Measurements from ENCODE around the gene C1orf159.

The C1orf159 gene

DNA sequence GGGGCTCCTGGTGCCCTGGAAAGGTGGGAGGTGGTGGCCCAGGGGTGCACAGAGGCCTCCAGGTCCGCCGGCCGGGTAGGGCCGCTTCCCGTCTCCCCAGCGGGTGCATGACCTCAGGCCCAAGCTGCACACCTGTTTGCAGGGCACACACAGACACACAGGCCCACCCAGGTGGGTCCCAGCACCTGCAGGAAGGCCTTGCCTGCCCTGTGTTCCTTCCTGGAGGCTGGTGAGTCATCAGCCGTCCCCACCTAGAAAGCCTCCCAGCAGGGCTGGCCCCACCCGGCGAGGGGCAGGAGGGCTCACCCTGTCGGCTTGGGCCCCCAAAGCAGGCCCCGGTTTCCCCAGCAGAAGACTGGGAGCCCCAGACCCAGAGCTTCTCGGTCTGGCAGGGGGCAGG, 34.2 kb upstream of the C1orf159 start:
- Histone ChIP-seq H3K27ac (ENCODE audit: low read length, poor library complexity, severe bottlenecking) (no peak overlapping the region), H4K91ac (ENCODE audit: low read length) (no peak overlapping the region), H2BK12ac (ENCODE audit: low read length in 2 of 2) (no peak overlapping the region), H3K9me3 (ENCODE audit: control insufficient read depth, low read length) (no peaks in the 10 kb centered on the region), H3K79me1 (replicated peaks; ENCODE audit: low read length, poor library complexity, severe bottlenecking) (no peaks in the 10 kb centered on the region), H3K18ac (ENCODE audit: low read depth in 1 of 2, low read length in 2 of 2) (no peak overlapping the region), H4K8ac (ENCODE audit: low read length) (no peak overlapping the region), H2BK120ac (ENCODE audit: low read depth, low read length) (no peak overlapping the region), H3K23ac (ENCODE audit: low read length in 2 of 2) (no peak overlapping the region), H3K36me3 (ENCODE audit: control insufficient read depth in 1 of 2, insufficient read depth in 2 of 2, low read depth in 1 of 2, low read length in 2 of 2) (peaks cover 0 to 21% of the 10 kb centered on the region in 2 experiments), H3K4me1 (ENCODE audit: control insufficient read depth, insufficient read depth, low read depth, low read length) (peaks cover 12% of the 10 kb centered on the region), H2BK5ac (ENCODE audit: low read depth, low read length, poor library complexity, severe bottlenecking) (no peak overlapping the region), H2AK5ac (ENCODE audit: low read length, severe bottlenecking) (no peak overlapping the region), H3K27me3 (ENCODE audit: control insufficient read depth in 1 of 2, insufficient read depth in 1 of 2, low read length in 2 of 2) (peaks cover 0 to 17% of the 10 kb centered on the region in 2 experiments), H3K4me3 (ENCODE audit: insufficient read depth in 1 of 2, low read depth in 1 of 2, low read length in 2 of 2) (peak overlapping the region in 1 of 2 experiments; percentile 22), H3K9ac (ENCODE audit: low read length) (no peak overlapping the region), H3K4me2 (ENCODE audit: low read length, poor library complexity, severe bottlenecking) (no peak overlapping the region), H3K14ac (ENCODE audit: low read length in 2 of 2) (peak overlapping the region in 1 of 2 experiments; percentile 21), H2AFZ (ENCODE audit: low read depth, low read length) (no peak overlapping the region), H2BK15ac (ENCODE audit: low read depth, poor library complexity, severe bottlenecking) (no peak overlapping the region), H3K4ac (ENCODE audit: low read depth in 1 of 2, low read length in 2 of 2) (no peak overlapping the region)
- no peak for DNase-seq
- WGBS: 82% methylated on average over 12 of the region's 12 CpGs

GRCh38 chr1:1149416-1149815, 33.5 kb upstream of the C1orf159 start:
- H4K91ac ChIP-seq (ENCODE audit: low read length): no peak overlapping the region
- 83% methylated on average over 13 of the region's 15 CpGs for WGBS
- H3K79me1 ChIP-seq (replicated peaks; ENCODE audit: low read length, poor library complexity, severe bottlenecking): no peaks in the 10 kb centered on the region
- H3K4me1 ChIP-seq (ENCODE audit: control insufficient read depth, insufficient read depth, low read depth, low read length): peaks cover 12% of the 10 kb centered on the region
- H3K27me3 ChIP-seq (ENCODE audit: control insufficient read depth in 1 of 2, insufficient read depth in 1 of 2, low read length in 2 of 2): peaks cover 0 to 20% of the 10 kb centered on the region in 2 experiments
- H2BK120ac ChIP-seq (ENCODE audit: low read depth, low read length): no peak overlapping the region
- H3K4me2 ChIP-seq (ENCODE audit: low read length, poor library complexity, severe bottlenecking): no peak overlapping the region
- no peak overlapping the region for H2AFZ ChIP-seq (ENCODE audit: low read depth, low read length)
- no peaks in the 10 kb centered on the region for H3K9me3 ChIP-seq (ENCODE audit: control insufficient read depth, low read length)
- no peak overlapping the region for H3K4ac ChIP-seq (ENCODE audit: low read depth in 1 of 2, low read length in 2 of 2)
- H3K9ac ChIP-seq (ENCODE audit: low read length): no peak overlapping the region
- H2BK15ac ChIP-seq (ENCODE audit: low read depth, poor library complexity, severe bottlenecking): no peak overlapping the region
- DNase-seq: no peak
- no peak overlapping the region for H3K23ac ChIP-seq (ENCODE audit: low read length in 2 of 2)
- no peak overlapping the region for H2BK5ac ChIP-seq (ENCODE audit: low read depth, low read length, poor library complexity, severe bottlenecking)
- no peak overlapping the region for H2AK5ac ChIP-seq (ENCODE audit: low read length, severe bottlenecking)
- H3K27ac ChIP-seq (ENCODE audit: low read length, poor library complexity, severe bottlenecking): no peak overlapping the region
- H3K36me3 ChIP-seq (ENCODE audit: control insufficient read depth in 1 of 2, insufficient read depth in 2 of 2, low read depth in 1 of 2, low read length in 2 of 2): peaks cover 0 to 28% of the 10 kb centered on the region in 2 experiments
- H3K18ac ChIP-seq (ENCODE audit: low read depth in 1 of 2, low read length in 2 of 2): no peak overlapping the region
- H2BK12ac ChIP-seq (ENCODE audit: low read length in 2 of 2): no peak overlapping the region
- no peak overlapping the region for H4K8ac ChIP-seq (ENCODE audit: low read length)
- H3K4me3 ChIP-seq (ENCODE audit: insufficient read depth in 1 of 2, low read depth in 1 of 2, low read length in 2 of 2): no peak overlapping the region
- no peak overlapping the region for H3K14ac ChIP-seq (ENCODE audit: low read length in 2 of 2)

GRCh38 chr1:1148569-1148968, 32.7 kb upstream of the C1orf159 start:
- H3K4me1 ChIP-seq (ENCODE audit: control insufficient read depth, insufficient read depth, low read depth, low read length): peaks cover 14% of the 10 kb centered on the region
- no peak overlapping the region for H3K9ac ChIP-seq (ENCODE audit: low read length)
- no peak overlapping the region for H3K18ac ChIP-seq (ENCODE audit: low read depth in 1 of 2, low read length in 2 of 2)
- DNase-seq: no peak
- H3K4ac ChIP-seq (ENCODE audit: low read depth in 1 of 2, low read length in 2 of 2): no peak overlapping the region
- H3K14ac ChIP-seq (ENCODE audit: low read length in 2 of 2): no peak overlapping the region
- H4K8ac ChIP-seq (ENCODE audit: low read length): no peak overlapping the region
- no peak overlapping the region for H3K4me3 ChIP-seq (ENCODE audit: insufficient read depth in 1 of 2, low read depth in 1 of 2, low read length in 2 of 2)
- 83% methylated on average over 24 of the region's 24 CpGs for WGBS
- H3K79me1 ChIP-seq (replicated peaks; ENCODE audit: low read length, poor library complexity, severe bottlenecking): no peaks in the 10 kb centered on the region
- peaks cover 0 to 30% of the 10 kb centered on the region in 2 experiments for H3K36me3 ChIP-seq (ENCODE audit: control insufficient read depth in 1 of 2, insufficient read depth in 2 of 2, low read depth in 1 of 2, low read length in 2 of 2)
- no peak overlapping the region for H3K23ac ChIP-seq (ENCODE audit: low read length in 2 of 2)
- no peak overlapping the region for H4K91ac ChIP-seq (ENCODE audit: low read length)
- no peak overlapping the region for H2BK15ac ChIP-seq (ENCODE audit: low read depth, poor library complexity, severe bottlenecking)
- no peak overlapping the region for H2BK120ac ChIP-seq (ENCODE audit: low read depth, low read length)
- H3K27me3 ChIP-seq (ENCODE audit: control insufficient read depth in 1 of 2, insufficient read depth in 1 of 2, low read length in 2 of 2): peaks cover 0 to 22% of the 10 kb centered on the region in 2 experiments
- H2AFZ ChIP-seq (ENCODE audit: low read depth, low read length): no peak overlapping the region
- H2AK5ac ChIP-seq (ENCODE audit: low read length, severe bottlenecking): no peak overlapping the region
- no peak overlapping the region for H3K27ac ChIP-seq (ENCODE audit: low read length, poor library complexity, severe bottlenecking)
- no peak overlapping the region for H2BK5ac ChIP-seq (ENCODE audit: low read depth, low read length, poor library complexity, severe bottlenecking)
- no peaks in the 10 kb centered on the region for H3K9me3 ChIP-seq (ENCODE audit: control insufficient read depth, low read length)
- no peak overlapping the region for H3K4me2 ChIP-seq (ENCODE audit: low read length, poor library complexity, severe bottlenecking)
- no peak overlapping the region for H2BK12ac ChIP-seq (ENCODE audit: low read length in 2 of 2)

DNA sequence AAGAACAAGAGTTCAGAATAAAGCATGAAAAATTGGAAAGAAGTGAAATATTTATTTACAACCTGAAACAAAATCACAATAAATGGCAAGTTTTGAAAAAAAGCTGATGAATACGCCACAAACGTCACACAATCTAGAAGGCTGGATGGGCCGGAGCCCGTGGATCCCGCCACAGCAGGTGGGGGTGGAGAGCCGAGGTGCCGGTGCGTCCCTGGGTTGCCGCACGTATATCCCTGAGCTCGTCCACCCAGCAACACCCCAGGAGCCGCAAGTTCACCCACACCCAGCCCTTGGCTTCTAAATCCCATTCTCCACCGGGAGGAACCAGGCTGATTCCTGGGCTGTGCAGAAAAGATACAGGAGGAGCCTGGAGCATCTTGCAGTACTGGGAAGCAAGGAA, 32.2 kb upstream of the C1orf159 start:
- no peak overlapping the region for H3K27ac ChIP-seq (ENCODE audit: low read length, poor library complexity, severe bottlenecking)
- H3K9me3 ChIP-seq (ENCODE audit: control insufficient read depth, low read length): no peaks in the 10 kb centered on the region
- H3K18ac ChIP-seq (ENCODE audit: low read depth in 1 of 2, low read length in 2 of 2): no peak overlapping the region
- H3K4me2 ChIP-seq (ENCODE audit: low read length, poor library complexity, severe bottlenecking): no peak overlapping the region
- peaks cover 0 to 22% of the 10 kb centered on the region in 2 experiments for H3K27me3 ChIP-seq (ENCODE audit: control insufficient read depth in 1 of 2, insufficient read depth in 1 of 2, low read length in 2 of 2)
- H2BK12ac ChIP-seq (ENCODE audit: low read length in 2 of 2): no peak overlapping the region
- H3K23ac ChIP-seq (ENCODE audit: low read length in 2 of 2): no peak overlapping the region
- no peak overlapping the region for H3K4ac ChIP-seq (ENCODE audit: low read depth in 1 of 2, low read length in 2 of 2)
- H3K79me1 ChIP-seq (replicated peaks; ENCODE audit: low read length, poor library complexity, severe bottlenecking): no peaks in the 10 kb centered on the region
- WGBS: 91% methylated on average over 10 of the region's 13 CpGs
- no peak overlapping the region for H2AFZ ChIP-seq (ENCODE audit: low read depth, low read length)
- H3K4me1 ChIP-seq (ENCODE audit: control insufficient read depth, insufficient read depth, low read depth, low read length): peaks cover 14% of the 10 kb centered on the region
- H3K36me3 ChIP-seq (ENCODE audit: control insufficient read depth in 1 of 2, insufficient read depth in 2 of 2, low read depth in 1 of 2, low read length in 2 of 2): peaks cover 0 to 30% of the 10 kb centered on the region in 2 experiments
- no peak overlapping the region for H4K8ac ChIP-seq (ENCODE audit: low read length)
- H2BK15ac ChIP-seq (ENCODE audit: low read depth, poor library complexity, severe bottlenecking): no peak overlapping the region
- no peak overlapping the region for H3K4me3 ChIP-seq (ENCODE audit: insufficient read depth in 1 of 2, low read depth in 1 of 2, low read length in 2 of 2)
- H2BK5ac ChIP-seq (ENCODE audit: low read depth, low read length, poor library complexity, severe bottlenecking): no peak overlapping the region
- DNase-seq: no peak
- no peak overlapping the region for H4K91ac ChIP-seq (ENCODE audit: low read length)
- no peak overlapping the region for H3K9ac ChIP-seq (ENCODE audit: low read length)
- no peak overlapping the region for H2AK5ac ChIP-seq (ENCODE audit: low read length, severe bottlenecking)
- no peak overlapping the region for H2BK120ac ChIP-seq (ENCODE audit: low read depth, low read length)
- H3K14ac ChIP-seq (ENCODE audit: low read length in 2 of 2): no peak overlapping the region
